SK-N-DZ (cell line): ENCODE results near the gene CHDH.

Experiments
- DNase-seq: peaks from one replicate; pipeline ENCODE4 v3.0.0-alpha.2; 2015; ENCODE audit warnings: low spot score

The CHDH gene

DNA sequence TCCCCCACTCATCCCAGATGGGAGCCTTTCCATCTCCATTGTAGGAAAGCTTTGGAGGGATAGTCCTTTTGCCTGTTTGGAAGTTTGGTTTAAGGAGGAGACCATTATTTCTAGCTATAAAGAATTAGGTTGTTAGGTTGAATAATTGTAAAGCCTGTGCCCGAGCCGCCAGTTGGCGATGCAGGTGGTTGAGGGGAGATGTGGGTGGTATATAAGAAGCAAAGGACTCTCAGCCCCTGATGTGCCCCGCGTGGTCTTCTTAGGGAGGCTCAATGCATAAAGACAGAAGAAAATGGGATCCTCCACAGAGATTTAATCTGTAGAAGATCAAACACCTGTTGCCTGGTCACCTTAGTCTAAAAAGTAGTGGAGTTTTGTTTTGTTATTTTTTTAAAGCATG is 55.7 kb downstream of the CHDH start:
- no peak for DNase-seq

DNA sequence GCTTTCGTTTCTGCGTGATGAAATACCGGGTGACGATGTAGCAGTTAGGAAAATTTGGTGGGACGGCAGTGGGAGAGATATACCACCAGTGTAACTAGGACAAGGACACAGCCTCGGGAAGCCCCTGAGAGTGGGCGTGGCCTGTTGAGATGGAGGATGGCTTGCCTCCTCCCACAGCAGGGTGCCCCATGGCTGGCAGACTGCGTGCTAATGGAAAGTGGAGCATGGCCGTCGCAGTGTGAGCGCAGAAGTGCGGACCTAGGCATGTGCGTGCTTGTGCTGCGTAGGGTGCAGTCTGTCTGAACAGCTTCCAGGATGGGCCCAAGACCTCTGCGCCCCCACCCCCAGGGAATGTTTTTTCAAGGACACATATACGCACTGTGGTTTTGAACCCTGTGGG is 56.8 kb downstream of the CHDH start:
- DNase-seq, result no peak

DNA sequence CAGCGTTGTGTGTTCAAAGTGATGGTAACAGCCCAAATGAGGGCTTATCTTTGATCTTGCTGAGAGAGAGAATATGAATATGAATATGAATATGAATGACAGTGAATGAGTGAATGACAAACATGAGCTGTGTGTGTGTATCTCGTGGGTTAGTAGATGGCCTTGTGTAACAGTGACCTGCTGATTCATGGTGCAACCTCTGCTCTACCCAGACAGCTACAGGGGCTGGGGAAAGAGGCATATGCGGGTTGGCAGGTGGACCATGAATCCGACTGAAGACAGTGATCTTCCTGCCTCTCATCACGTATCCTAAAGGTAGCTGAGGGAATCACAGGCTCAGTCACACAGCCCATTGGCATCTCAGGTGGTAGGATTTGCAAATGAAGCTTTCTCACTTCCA is 58.2 kb downstream of the CHDH start:
- no peak for DNase-seq

DNA sequence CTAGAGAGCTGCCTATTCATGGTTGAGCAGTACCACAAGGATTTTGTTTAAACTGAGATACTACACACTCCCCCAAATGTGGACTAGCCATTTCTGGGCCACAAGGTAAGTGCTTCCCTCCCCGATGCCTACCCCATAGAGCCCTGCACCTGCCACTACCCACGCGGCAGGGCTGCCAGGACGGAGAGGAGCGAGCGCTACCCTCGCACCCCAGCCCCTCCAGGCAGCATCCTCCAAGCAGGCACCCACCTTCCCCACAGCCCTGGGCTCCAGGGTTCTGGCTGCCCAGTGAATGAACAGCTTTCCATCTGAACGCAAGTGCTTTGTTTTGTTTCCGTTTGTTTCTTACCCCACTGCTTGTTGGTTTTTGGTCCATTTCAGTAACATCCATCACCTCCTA is 59.2 kb downstream of the CHDH start:
- no peak for DNase-seq

DNA sequence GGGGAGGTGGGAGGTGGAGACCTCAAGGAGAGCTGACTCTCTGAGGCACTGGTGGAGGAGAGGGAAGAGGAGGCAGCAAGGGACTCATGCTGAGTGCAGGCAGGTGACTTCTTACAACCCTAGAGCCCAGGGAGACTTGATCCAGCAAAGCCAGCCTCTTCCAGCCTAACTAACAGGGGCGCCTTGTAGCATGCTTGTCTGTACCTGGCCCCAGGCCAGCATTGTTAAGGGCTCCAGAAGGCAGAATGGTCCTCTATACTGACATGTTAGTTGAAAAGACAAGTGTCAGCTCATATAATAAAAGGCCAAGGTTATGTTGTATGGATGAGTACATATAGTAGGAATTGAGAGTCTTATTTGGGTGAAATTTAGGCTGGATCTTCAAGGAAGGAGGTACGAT is 65.4 kb downstream of the CHDH start:
- DNase-seq, result no peak

DNA sequence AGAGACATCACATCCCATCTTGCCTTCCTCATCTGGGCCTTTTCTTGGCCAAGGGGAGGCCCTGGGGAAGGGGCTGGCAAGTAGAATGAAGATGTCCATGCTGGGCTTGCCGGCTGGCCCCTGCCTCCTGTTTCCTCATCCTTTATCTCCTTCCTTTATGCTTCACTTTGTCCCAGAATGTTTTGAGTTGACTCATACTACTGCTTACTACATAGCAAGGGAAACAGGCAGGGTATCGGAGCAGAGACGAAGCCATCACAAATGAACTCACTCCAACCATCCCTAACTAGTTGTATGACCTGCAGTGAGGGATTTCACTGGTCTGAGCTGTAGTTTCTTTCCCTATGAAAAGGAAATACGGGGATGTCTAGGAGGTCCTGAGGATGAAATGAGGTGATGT is 66.0 kb downstream of the CHDH start:
- no peak for DNase-seq

DNA sequence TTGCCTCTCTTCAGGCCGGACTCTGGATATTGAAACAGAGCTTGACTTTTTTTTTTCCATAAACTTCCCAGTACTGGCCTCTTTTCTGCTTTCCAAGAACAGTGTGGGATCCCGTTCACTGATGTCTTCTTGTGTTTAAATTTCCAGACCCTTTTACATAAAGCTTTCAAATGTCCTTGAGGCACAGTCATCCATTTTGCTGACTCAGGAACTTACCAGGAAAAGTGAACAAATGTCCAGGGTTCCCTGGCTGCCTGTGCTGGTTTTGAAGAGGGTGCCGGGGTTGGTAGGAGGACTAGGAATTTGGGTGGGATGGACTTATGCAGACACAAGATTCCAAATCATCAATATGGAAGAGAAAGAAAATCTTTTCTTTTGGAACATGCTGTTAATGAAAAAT is 68.1 kb downstream of the CHDH start:
- DNase-seq, result no peak

DNA sequence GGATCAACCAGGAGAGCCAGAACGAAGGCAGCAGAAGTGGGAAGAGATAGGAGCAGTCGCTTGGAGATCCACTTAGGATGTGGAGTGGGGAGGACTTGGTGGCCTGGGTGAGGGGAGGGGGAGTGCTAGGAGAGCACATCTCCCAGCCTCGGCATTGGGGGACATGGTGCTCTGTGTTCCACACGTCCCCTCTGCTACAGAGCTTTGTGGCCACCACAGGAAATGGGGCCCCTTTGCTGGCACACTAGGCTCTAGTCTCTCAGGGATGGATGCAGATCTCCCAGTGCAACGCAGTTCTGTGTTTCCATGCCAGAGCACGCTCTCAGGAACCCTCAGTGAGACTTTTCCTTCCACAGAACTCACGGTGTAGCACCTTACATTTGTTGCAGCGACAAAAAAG is 68.8 kb downstream of the CHDH start:
- DNase-seq, result no peak

DNA sequence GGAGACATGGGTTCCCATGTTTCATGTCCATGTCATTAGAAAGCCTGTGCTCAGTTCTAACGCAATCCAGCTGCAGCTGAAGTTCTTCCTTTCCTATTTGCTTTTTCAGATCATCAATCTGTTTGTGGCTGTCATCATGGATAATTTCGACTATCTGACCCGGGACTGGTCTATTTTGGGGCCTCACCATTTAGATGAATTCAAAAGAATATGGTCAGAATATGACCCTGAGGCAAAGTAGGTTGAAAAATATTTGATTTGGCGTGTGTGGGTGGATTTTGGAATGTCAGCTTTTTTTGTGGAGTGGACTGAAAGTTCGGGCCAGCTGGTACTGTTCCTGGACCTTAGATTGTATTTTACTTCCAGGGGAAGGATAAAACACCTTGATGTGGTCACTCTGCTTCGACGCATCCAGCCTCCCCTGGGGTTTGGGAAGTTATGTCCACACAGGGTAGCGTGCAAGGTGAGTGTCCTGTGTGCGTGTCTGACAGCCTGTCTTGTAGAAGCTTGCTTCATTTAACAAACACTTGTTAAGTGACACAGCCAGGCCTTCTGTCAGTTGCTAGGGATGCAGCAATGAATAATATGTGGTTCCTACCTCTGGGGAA is 69.6 kb downstream of the CHDH start:
- no peak for DNase-seq

DNA sequence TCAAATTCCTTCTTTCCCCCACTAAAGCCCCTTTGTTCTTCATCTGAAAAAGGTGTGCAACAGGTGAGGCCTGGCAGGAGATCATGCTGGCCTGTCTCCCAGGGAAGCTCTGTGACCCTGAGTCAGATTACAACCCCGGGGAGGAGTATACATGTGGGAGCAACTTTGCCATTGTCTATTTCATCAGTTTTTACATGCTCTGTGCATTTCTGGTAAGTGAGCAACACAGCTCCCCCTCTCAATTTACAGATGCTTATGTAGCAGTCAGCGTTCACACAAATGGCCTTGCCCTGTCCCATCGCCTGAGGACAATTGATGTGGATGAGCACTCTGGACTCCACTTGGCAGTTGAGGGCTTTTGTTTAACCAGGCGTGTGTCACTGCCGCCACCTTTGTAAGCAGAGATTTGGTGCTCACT is 70.4 kb downstream of the CHDH start:
- no peak for DNase-seq

DNA sequence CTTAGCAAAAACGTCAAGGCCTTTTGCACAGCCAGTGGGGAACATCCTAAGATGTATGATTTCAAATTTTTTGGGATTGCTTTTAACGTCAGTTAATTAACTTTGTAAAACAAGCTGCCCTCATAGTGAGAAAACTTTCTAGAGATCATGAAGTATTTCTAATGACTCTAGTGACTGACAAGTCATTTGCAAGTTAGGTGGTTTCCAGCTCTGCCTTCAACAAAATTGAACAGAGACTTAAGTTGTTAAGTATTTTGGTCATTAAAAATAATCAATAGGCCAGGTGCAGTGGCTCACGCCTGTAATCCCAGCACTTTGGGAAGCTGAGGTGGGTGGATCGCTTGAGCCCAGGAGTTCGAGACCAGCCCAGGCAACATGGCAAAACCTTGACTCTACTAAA is 71.2 kb downstream of the CHDH start:
- DNase-seq, result no peak

DNA sequence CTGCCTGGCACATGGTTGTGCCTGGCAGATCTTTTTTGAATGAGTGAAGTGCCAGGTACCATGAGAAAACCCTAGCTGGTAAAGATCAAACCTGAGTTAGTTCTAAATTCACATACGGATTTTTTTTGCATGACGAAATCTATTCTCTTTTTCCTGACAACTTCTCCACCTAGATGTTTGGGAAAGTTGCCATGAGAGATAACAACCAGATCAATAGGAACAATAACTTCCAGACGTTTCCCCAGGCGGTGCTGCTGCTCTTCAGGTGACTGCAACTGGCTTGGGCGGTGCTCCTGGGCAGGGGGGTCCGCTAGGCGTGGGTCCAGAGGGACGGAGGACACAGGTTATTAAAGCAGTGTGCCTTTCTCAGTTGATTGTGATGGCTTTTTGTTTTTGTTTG is 71.8 kb downstream of the CHDH start:
- DNase-seq, result no peak

DNA sequence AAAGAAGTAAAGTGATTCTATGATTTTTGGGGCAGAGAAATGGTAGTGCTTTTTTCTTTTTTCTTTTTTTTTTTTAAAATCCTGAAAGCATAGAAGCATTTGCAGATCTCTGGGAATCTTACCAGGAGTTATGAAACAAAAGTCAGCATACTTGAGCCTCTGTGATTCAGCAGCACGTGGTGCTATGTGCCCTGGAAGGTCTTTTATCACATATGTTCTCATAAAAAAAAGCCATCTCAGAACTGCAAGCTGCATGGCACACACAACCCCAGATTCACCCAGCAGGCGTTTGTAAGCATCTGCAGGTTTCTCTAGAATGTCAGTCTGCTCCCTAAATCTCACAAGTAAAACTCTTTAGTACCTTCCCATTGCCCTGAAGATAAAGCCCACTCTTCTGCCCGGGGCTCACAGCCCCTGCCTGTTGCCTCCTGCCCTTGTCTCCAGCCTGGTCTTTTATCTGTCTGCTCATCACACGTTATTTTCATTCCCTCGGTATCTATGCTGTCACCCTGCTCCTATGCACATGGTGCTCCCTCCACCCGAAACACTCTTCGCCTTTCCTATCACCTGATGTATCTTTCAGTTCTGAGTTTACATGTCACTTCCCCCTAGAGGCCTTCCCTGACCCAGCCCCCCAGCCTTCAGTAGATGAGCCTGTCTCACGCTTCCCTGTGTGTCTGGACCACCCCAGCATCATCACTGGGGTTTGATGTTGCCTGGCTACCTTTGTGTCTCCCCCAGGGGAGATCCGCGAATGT is 72.4 kb downstream of the CHDH start:
- peak; percentile 65 for DNase-seq

DNA sequence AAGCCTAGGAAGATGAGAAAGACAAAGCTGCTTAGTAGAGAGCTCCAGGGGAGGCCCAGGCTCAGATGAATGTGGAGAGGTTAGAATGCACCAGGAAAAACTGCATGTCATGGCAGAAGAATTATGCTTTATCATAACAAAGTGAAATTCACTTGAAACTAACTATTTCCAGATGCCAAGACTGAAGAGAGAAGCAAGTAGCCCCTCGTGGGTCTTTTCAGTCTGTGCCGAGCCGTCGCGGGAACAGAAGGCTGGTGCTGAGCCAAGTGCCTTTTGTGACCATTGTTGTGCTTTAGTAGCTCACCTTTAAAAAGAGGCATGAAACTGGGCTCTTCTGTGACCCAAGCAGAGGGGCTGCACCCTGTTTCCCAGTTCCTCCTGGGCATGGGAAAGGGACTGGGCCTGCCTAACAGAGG is 73.2 kb downstream of the CHDH start:
- DNase-seq, result no peak

DNA sequence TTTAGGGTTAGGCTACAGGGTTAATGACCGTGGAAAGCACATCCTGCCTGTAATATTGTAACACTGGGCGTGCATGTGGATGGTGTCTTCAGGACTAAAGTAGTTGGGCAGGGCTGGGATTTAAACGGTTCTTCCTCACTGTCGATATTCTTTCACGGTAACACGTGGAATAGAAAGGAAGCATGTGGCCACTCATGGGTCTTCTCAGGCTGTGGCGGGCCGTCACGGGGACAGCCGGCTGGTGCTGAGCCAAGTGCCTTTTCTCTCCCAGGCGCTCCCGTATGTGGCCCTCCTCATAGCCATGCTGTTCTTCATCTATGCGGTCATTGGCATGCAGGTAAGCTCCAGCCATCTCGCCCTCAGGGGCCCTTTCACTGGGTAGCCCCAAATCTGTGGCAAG is 73.7 kb downstream of the CHDH start:
- no peak for DNase-seq

DNA sequence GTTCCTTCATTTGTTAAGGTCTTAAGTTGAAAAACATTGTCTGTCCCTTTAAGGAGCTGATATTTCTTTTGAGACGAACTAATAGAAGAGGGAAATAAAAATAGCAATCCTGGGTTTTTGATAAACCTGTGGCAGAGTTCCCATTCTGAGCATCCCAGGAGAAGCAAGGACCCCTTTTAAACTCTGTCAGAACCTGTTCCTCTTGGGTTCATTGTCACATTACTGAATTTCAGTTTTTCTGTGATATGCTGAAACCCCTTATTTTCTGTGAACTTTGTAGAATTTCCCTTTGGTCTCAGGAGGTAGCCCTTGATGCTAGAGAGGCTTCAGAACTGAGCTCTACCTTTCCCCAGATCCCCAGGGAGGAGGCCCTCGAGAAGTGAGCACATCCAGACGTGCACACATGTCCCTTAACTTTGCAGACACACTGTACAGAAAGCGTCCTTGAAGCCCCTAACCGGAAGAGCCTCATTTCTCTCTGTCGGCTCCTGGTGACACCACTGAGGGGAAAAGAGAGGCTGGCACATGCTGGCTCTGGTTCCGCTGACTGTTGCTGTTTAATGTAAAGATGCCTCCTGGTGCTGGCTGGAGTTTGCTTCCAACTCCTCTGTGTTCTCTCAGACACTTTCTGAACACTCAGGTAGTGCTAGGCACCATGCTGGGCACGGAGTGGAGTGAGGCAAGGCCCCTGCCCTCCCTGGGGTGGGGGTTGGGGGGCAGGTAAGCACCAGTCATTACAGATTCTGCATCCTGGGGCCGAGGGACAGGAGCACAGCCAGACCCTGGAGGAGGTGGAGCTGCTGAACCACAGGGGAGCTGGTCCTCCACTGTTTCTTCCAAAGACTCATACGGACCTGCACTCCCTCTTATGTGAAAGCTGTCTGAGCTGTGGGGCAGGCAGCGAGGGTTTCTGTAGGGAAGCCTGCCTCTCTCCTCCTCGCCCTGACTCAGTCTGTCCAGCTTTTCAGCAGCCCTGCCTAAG is 77.5 kb downstream of the CHDH start:
- DNase-seq, result peak; percentile 17

DNA sequence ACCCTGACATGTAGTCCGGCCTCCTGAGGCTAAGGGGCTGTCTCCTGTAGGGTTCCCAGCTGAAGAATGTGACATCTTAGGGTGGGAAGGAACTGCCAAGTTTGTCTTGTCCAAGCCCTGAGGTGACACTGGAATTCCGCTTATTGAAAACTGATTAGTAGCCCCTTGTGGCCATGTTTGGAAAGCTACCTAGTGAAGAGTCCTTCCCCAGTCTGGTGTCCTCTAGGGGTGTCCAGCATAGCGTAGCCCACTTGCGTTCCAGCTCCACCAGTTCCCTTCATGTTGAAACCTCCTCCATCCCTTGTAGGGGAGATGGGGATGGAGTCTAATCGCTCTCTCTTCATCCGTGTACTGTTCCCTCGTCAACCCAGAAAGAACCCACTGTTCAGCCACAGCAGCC is 79.5 kb downstream of the CHDH start:
- no peak for DNase-seq

DNA sequence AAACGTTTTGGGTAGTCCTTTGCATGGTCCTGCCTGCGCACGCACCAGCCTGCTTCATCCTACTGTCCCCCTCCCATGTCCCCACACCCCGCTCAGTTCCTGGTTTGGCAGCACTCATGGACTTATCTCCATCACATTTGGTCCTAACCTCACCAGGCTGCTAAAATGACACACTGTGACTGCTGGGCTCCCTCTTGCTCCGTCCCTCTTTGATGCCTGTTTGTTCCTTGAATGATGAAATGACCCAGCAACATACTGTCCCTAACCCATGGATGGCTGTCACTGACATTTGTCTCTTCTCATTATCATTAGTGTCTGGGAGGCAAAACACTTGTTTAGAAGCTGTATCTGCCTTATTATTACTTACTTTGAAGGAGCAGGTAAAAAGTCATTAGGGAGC is 80.5 kb downstream of the CHDH start:
- peak; percentile 11 for DNase-seq

DNA sequence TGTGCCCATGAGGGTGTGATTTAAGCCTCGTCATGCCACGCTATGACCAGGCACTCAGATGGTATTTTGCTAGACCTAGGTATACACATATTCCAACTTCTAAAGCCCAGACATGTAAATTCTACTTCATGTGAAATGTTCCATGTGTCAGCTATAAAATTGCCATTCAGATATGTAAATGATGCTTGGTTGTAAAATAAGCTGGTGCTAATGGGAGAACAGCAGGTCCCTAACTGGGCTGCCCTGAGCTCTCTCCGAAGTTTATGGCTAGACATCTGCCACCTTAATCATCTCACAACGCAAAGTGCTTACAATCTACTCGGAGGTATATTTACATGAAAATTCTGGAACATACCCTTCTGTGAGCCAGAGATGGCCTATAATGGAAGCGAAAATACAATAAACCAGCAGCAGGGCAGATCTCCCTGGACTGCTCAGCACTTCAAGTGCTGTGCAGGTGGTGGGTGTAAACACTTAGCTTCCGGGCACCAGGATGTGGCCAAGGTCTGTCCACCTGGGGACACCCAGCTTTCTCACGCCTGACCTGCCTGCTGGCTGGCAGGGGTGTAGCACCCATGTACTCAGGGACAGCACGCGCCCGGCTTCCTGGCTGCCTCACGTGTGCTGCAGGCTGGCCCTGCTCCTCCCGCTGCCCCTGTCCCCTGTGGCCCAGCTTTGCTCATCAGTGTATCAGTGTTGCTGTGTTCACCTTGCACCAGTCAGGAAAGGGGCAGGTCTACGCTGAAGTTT is 82.0 kb downstream of the CHDH start:
- no peak for DNase-seq

DNA sequence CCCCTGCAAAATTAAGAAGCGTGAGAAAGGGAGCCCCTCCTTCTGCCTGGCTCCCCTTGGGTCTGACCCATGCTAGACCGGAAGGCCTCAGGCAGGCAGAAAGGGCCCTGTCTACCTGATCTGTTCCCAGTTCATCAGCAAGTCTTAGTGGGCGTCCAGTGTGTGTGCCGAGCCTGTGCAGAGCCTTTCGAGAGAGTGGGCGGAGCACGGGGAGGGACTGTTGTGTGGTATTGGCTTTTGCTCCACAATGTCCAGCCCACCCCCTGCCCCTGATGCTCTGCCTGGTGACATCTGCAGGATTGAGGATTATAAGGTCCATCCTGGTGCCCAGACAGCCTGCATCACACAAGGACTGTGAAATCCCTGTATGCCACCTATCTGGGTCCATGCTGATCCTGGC is 82.9 kb downstream of the CHDH start:
- DNase-seq, result no peak
